Loucy (cell line): Measurements from ENCODE around the gene RGS7BP.
A peak's percentile ranks its signal among the peaks of the same experiment; 100 is the strongest.

Experiments used
- H2AFZ ChIP-seq: fragments of 200-600 bp; sonication (generic); 2 replicates; pipeline ENCODE4 v1.6.0; 2016; ENCODE audit warnings: antibody characterized with exemption, mild to moderate bottlenecking, low read length, moderate library complexity
- H3F3A ChIP-seq: fragments of 200-600 bp; 2 replicates; pipeline ENCODE4 v1.6.0; 2016; ENCODE audit warnings: antibody characterized with exemption, low read depth, mild to moderate bottlenecking
- H3K27me3 ChIP-seq: fragments of 200-600 bp; sonication (generic); 2 replicates; pipeline ENCODE4 v1.6.1; 2014; ENCODE audit warnings: low read length, mild to moderate bottlenecking; ENCODE audit not compliant: insufficient read depth, poor library complexity, severe bottlenecking
- H3K36me3 ChIP-seq: fragments of 200-600 bp; sonication (generic); 2 replicates; pipeline ENCODE4 v1.6.1; 2016; ENCODE audit warnings: low read length; ENCODE audit not compliant: insufficient read depth
- H3K4me1 ChIP-seq: fragments of 200-600 bp; sonication (generic); 2 replicates; pipeline ENCODE4 v1.5.1; 2014; ENCODE audit warnings: low read length, mild to moderate bottlenecking; ENCODE audit not compliant: insufficient read depth, poor library complexity, severe bottlenecking
- H3K4me2 ChIP-seq: fragments of 200-600 bp; sonication (generic); 2 replicates; pipeline ENCODE4 v1.6.0; 2014; ENCODE audit warnings: antibody characterized with exemption, low read length, low read depth, mild to moderate bottlenecking; ENCODE audit not compliant: poor library complexity, severe bottlenecking
- H3K4me3 ChIP-seq: fragments of 200-600 bp; sonication (generic); 2 replicates; pipeline ENCODE4 v1.5.1; 2014; ENCODE audit warnings: low read length, mild to moderate bottlenecking, mixed read lengths; ENCODE audit not compliant: poor library complexity, severe bottlenecking
- H3K79me2 ChIP-seq: fragments of 200-600 bp; sonication (generic); 2 replicates; pipeline ENCODE4 v1.6.1; 2014; ENCODE audit warnings: low read length; ENCODE audit not compliant: insufficient read depth
- H3K9ac ChIP-seq: fragments of 200-600 bp; sonication (generic); 2 replicates; pipeline ENCODE4 v1.6.0; 2014; ENCODE audit warnings: mild to moderate bottlenecking, low read depth, low read length, moderate library complexity; ENCODE audit not compliant: poor library complexity, severe bottlenecking
- H3K9me2 ChIP-seq: fragments of 200-600 bp; sonication (generic); replicated peaks from 2 replicates; pipeline ENCODE4 v1.6.1; 2016; ENCODE audit warnings: low read depth, low read length, mixed read lengths
- H3K9me3 ChIP-seq: fragments of 200-600 bp; sonication (generic); 2 replicates; pipeline ENCODE4 v1.6.1; 2014; ENCODE audit warnings: mild to moderate bottlenecking, antibody characterized with exemption, low read length, low read depth; ENCODE audit not compliant: insufficient read depth
- H4K20me1 ChIP-seq: fragments of 200-600 bp; sonication (generic); 2 replicates; pipeline ENCODE4 v1.6.0; 2014; ENCODE audit warnings: antibody characterized with exemption, low read length, mild to moderate bottlenecking; ENCODE audit not compliant: insufficient read depth, poor library complexity, severe bottlenecking
- CTCF ChIP-seq: fragments of 200-600 bp; sonication (generic); conservative IDR thresholded peaks from 2 replicates; pipeline ENCODE4 v1.5.1; 2014; ENCODE audit warnings: mild to moderate bottlenecking, antibody characterized with exemption, low read length
- EZH2phosphoT487 ChIP-seq: fragments of 200-600 bp; IDR thresholded peaks from 2 replicates; pipeline ENCODE4 v1.6.1; 2018; ENCODE audit warnings: antibody characterized with exemption, mild to moderate bottlenecking, moderate library complexity, borderline replicate concordance

The RGS7BP gene

GRCh38 chr5:64634997-64635686 is 129.3 kb downstream of the RGS7BP start:
- Histone ChIP-seq H3K9me2 (no peaks in the 10 kb centered on the region), H4K20me1 (no peaks in the 10 kb centered on the region), H3K36me3 (no peaks in the 10 kb centered on the region), H3K27me3 (no peaks in the 10 kb centered on the region), H3K9me3 (no peaks in the 10 kb centered on the region), H3K9ac (no peak overlapping the region), H2AFZ (peak overlapping the region; percentile 74), H3K4me1 (peaks cover 5% of the 10 kb centered on the region), H3F3A (no peaks in the 10 kb centered on the region), H3K4me2 (peak overlapping the region; percentile 48), H3K79me2 (no peaks in the 10 kb centered on the region), H3K4me3 (no peak overlapping the region)
- TF ChIP-seq EZH2phosphoT487 (no peak), CTCF (peak; percentile 94)

GRCh38 chr5:64637144-64637543 is 131.3 kb downstream of the RGS7BP start:
- H3K4me2 ChIP-seq: peak overlapping the region; percentile 26
- no peaks in the 10 kb centered on the region for H3K9me3 ChIP-seq
- no peaks in the 10 kb centered on the region for H3K36me3 ChIP-seq
- H4K20me1 ChIP-seq: no peaks in the 10 kb centered on the region
- H3K79me2 ChIP-seq: no peaks in the 10 kb centered on the region
- no peaks in the 10 kb centered on the region for H3F3A ChIP-seq
- H3K9ac ChIP-seq: no peak overlapping the region
- TF ChIP-seq CTCF (no peak), EZH2phosphoT487 (no peak)
- H3K27me3 ChIP-seq: no peaks in the 10 kb centered on the region
- H2AFZ ChIP-seq: peak overlapping the region; percentile 79
- no peaks in the 10 kb centered on the region for H3K9me2 ChIP-seq
- peaks cover 4% of the 10 kb centered on the region for H3K4me1 ChIP-seq
- H3K4me3 ChIP-seq: no peak overlapping the region

- Histone ChIP-seq H2AFZ (peak overlapping the region; percentile 79), H3K4me3 (no peak overlapping the region), H3K4me2 (no peak overlapping the region), H3K9me2 (no peaks in the 10 kb centered on the region), H4K20me1 (no peaks in the 10 kb centered on the region), H3K9me3 (no peaks in the 10 kb centered on the region), H3K9ac (no peak overlapping the region), H3K4me1 (peaks cover 4% of the 10 kb centered on the region), H3F3A (no peaks in the 10 kb centered on the region), H3K79me2 (no peaks in the 10 kb centered on the region), H3K36me3 (no peaks in the 10 kb centered on the region), H3K27me3 (no peaks in the 10 kb centered on the region)
- TF ChIP-seq CTCF (0 out of 2 replicates have a peak, but pooled peaks have one; percentile 27), EZH2phosphoT487 (no peak)
These were observed 132.1 kb downstream of the RGS7BP start for GRCh38 chr5:64637837-64638443.
